Neuronal stem cell (in vitro differentiated cells): ENCODE data around the gene FHIT.

Experiments
- DNase-seq: peaks from one replicate; pipeline ENCODE4 v3.0.0-alpha.2; 2013; ENCODE audit warnings: low spot score
- H2AFZ ChIP-seq: one replicate; pipeline ENCODE4 v1.6.1; 2013; ENCODE audit warnings: mild to moderate bottlenecking, low read length, inconsistent platforms
- H2AK5ac ChIP-seq: 2 replicates; pipeline ENCODE4 v1.6.1; 2013; ENCODE audit warnings: low read depth, mild to moderate bottlenecking, inconsistent platforms, low read length, moderate library complexity, mixed read lengths
- H2BK120ac ChIP-seq: 2 replicates; pipeline ENCODE4 v1.6.1; 2013; ENCODE audit warnings: low read depth, mild to moderate bottlenecking, inconsistent platforms, low read length, moderate library complexity, mixed read lengths
- H2BK12ac ChIP-seq: one replicate; pipeline ENCODE4 v1.6.1; 2013; ENCODE audit warnings: low read length, inconsistent platforms
- H2BK15ac ChIP-seq: 2 replicates; pipeline ENCODE4 v1.6.1; 2013; ENCODE audit warnings: mild to moderate bottlenecking, low read length, inconsistent platforms, mixed read lengths
- H2BK5ac ChIP-seq: one replicate; pipeline ENCODE4 v1.6.1; 2013; ENCODE audit warnings: inconsistent platforms, mild to moderate bottlenecking, low read length, moderate library complexity
- H3K14ac ChIP-seq: one replicate; pipeline ENCODE4 v1.6.1; 2013; ENCODE audit warnings: low read length, inconsistent platforms
- H3K18ac ChIP-seq: 2 replicates; pipeline ENCODE4 v1.6.1; 2013; ENCODE audit warnings: low read length, inconsistent platforms
- H3K23ac ChIP-seq: 2 replicates; pipeline ENCODE4 v1.6.1; 2013; ENCODE audit warnings: low read depth, mild to moderate bottlenecking, mixed read lengths, low read length, inconsistent platforms; ENCODE audit not compliant: poor library complexity
- H3K27ac ChIP-seq: replicated peaks from 3 replicates; pipeline ENCODE4 v1.5.1; 2013; ENCODE audit warnings: low read length, inconsistent platforms
- H3K27me3 ChIP-seq, 3 experiments: 2 replicates each; pipeline ENCODE4 v1.6.1; 2013; ENCODE audit warnings: low read length in 3 of 3, mild to moderate bottlenecking in 2 of 3, inconsistent platforms in 1 of 3, low read depth in 1 of 3, mixed read lengths in 1 of 3, moderate library complexity in 1 of 3; ENCODE audit not compliant: control insufficient read depth in 3 of 3, insufficient read depth in 3 of 3
- H3K36me3 ChIP-seq, 2 donors: replicated peaks in 1 of 2; 2 replicates each; pipeline ENCODE4 v1.6.1; 2013; ENCODE audit warnings: low read length in 2 of 2; ENCODE audit not compliant: control insufficient read depth in 2 of 2, insufficient read depth in 2 of 2
- H3K4ac ChIP-seq: 2 replicates; pipeline ENCODE4 v1.6.1; 2013; ENCODE audit warnings: inconsistent platforms, mild to moderate bottlenecking, low read length, moderate library complexity
- H3K4me1 ChIP-seq, 2 donors: 1 replicate in 1 of 2; 2 replicates in 1 of 2; pipeline ENCODE4 v1.6.1; 2013; ENCODE audit warnings: low read length in 2 of 2, low read depth in 1 of 2; ENCODE audit not compliant: control insufficient read depth in 2 of 2, insufficient read depth in 1 of 2
- H3K4me2 ChIP-seq: one replicate; pipeline ENCODE4 v1.6.1; 2013; ENCODE audit warnings: mild to moderate bottlenecking, low read length, inconsistent platforms; ENCODE audit not compliant: insufficient read depth, poor library complexity, severe bottlenecking
- H3K4me3 ChIP-seq, 2 donors: 2 replicates each; pipeline ENCODE4 v1.5.1; 2013; ENCODE audit warnings: low read length in 2 of 2, mild to moderate bottlenecking in 2 of 2, inconsistent platforms in 1 of 2, moderate library complexity in 1 of 2
- H3K79me1 ChIP-seq: one replicate; pipeline ENCODE4 v1.6.1; 2013; ENCODE audit warnings: low read depth, mild to moderate bottlenecking, inconsistent platforms, low read length, moderate library complexity
- H3K9ac ChIP-seq: one replicate; pipeline ENCODE4 v1.6.1; 2013; ENCODE audit warnings: mild to moderate bottlenecking, low read depth, low read length, inconsistent platforms; ENCODE audit not compliant: poor library complexity
- H3K9me3 ChIP-seq, 2 donors: replicated peaks in 1 of 2; 2 replicates each; pipeline versions ENCODE3 to v1.6.1; 2013; ENCODE audit warnings: low read length in 2 of 2, mild to moderate bottlenecking in 2 of 2, inconsistent platforms in 1 of 2, low read depth in 1 of 2, mixed read lengths in 1 of 2, moderate library complexity in 1 of 2; ENCODE audit not compliant: control insufficient read depth in 2 of 2, insufficient read depth in 1 of 2
- H4K8ac ChIP-seq: one replicate; pipeline ENCODE4 v1.6.1; 2013; ENCODE audit warnings: low read depth, mild to moderate bottlenecking, inconsistent platforms, low read length, moderate library complexity
- H4K91ac ChIP-seq: one replicate; pipeline ENCODE4 v1.6.1; 2013; ENCODE audit warnings: low read length, low read depth, mild to moderate bottlenecking, inconsistent platforms; ENCODE audit not compliant: poor library complexity
- WGBS, 2 donors: extraction: QIAGEN DNeasy Blood & Tissue Kit; methylation state at CpG; one replicate each; pipeline ENCODE4 v1.1.7; 2013; ENCODE audit warnings: missing lambda C conversion rate in 2 of 2, mixed read lengths in 1 of 2; ENCODE audit not compliant: insufficient read length in 2 of 2, insufficient replicate concordance in 1 of 2; ENCODE audit errors: extremely low coverage in 2 of 2; 5-methylcytosine and 5-hydroxymethylcytosine counted together

Gene FHIT

DNA sequence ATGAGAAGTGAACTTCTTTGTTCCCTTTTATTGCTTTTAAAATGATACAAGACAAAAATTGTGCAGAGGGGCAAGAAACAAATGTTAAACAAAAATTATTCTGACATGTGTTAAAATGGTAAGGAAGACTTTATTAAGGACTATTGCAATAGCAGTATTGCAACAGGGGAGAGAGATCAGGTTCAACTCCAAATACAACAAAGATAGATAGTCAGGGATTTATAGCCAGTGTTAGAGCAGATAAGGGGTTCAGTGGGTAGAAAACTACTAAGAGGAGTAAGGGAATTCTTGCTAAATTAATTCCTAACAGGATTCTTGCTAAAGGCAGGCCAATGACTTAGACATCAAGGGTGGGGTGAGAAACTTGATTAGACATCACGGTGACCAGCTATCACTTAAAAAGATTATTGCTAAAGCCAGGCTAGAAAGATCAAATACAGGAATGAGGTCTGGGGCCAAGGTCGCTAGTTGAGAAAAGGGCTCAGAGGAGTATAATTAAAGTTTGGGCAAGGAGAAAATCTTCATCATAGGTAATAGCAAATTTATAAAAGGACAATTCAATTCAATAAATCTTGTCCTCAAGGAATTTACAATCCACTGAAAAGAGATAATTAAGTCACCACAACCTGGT lies 81.5 kb downstream of the FHIT start:
- WGBS, 2 donors: no CpG with 5 or more reads among the region's 2 CpGs
- Histone ChIP-seq H2BK12ac (no peak overlapping the region), H4K91ac (no peak overlapping the region), H3K27ac (no peak overlapping the region), H2BK5ac (no peak overlapping the region), H3K4me3 (no peak overlapping the region), H3K9ac (no peak overlapping the region), H3K4me1 (peaks cover 3 to 9% of the 10 kb centered on the region in 2 donors), H2BK120ac (no peak overlapping the region), H3K36me3 (no peaks in the 10 kb centered on the region), H3K4ac (no peak overlapping the region), H4K8ac (no peak overlapping the region), H3K79me1 (no peaks in the 10 kb centered on the region), H2AFZ (no peak overlapping the region), H3K9me3 (peaks cover 0 to 2% of the 10 kb centered on the region in 2 donors), H3K4me2 (no peak overlapping the region), H3K23ac (no peak overlapping the region), H3K18ac (no peak overlapping the region), H2BK15ac (no peak overlapping the region), H2AK5ac (no peak overlapping the region), H3K27me3 (no peaks in the 10 kb centered on the region), H3K14ac (no peak overlapping the region)
- no peak for DNase-seq

DNA sequence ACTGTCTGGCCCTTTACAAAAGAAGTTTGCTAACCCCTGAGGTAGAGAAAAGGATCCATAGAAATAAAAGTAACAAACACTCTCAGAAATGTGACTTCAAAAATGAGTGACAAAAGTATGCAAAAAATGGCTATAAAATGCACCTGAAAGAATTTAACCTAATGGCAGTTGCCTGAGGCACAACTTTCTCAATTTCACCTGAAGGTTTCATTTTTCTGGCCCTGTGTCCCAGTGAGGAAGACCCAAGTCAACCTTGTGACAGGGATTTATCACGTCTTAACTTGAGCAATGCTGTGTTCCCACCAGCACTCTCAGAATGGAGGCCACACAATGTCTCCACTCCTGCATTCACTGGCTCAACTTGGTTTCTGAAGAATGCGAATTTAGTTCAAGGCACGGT lies 83.0 kb downstream of the FHIT start:
- Histone ChIP-seq H3K27ac (no peak overlapping the region), H3K4me1 (peaks cover 3 to 8% of the 10 kb centered on the region in 2 donors), H3K27me3 (no peaks in the 10 kb centered on the region), H3K14ac (no peak overlapping the region), H2BK15ac (no peak overlapping the region), H3K18ac (no peak overlapping the region), H2AK5ac (no peak overlapping the region), H2AFZ (no peak overlapping the region), H3K4ac (no peak overlapping the region), H4K8ac (no peak overlapping the region), H3K23ac (no peak overlapping the region), H3K4me3 (no peak overlapping the region), H3K36me3 (no peaks in the 10 kb centered on the region), H3K4me2 (no peak overlapping the region), H2BK5ac (no peak overlapping the region), H3K9me3 (peaks cover 0 to 2% of the 10 kb centered on the region in 2 donors), H2BK120ac (no peak overlapping the region), H3K9ac (no peak overlapping the region), H2BK12ac (no peak overlapping the region), H3K79me1 (no peaks in the 10 kb centered on the region), H4K91ac (no peak overlapping the region)
- no peak for DNase-seq
- no CpG with 5 or more reads among the region's 3 CpGs for WGBS, 2 donors

DNA sequence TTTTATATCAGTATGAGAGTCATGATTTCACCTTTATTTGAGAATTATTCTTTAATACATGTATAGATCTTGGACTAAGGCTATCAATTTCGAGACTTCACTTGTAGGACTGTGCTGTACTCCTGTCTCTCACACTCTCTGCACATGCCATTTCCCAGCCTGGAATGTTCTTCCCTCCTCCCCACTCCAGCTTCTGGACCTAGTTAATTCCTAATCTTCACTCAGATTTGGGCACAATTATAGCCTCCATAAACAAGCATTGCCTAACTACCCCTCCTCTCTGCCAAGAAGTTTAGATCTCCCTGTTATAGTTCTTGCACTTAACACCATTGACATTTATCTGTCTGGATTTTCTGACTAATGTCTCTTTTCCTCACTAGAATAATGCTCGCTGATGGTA lies 88.3 kb downstream of the FHIT start:
- H2BK120ac ChIP-seq: no peak overlapping the region

DNA sequence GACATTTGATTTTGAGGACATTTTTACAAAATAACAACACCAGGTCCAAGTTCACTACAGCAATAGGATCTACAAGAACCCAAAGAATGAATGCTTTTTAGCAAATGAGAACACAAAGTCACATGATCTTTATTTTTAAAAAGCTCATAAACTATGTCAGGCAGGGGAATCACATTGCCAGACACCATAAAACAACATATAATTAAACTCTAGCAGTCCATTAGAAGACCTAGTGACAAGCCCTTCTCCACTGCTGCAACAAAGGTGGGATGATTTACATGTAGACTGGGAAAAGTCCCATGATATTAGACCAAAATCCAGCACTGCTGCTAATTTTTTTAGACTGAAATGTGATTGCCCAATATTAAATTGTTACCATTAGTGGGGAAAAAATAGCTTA lies 92.6 kb downstream of the FHIT start:
- no peak overlapping the region for H2BK12ac ChIP-seq
- H3K4me3 ChIP-seq: no peak overlapping the region
- no peak overlapping the region for H3K4ac ChIP-seq
- H2BK15ac ChIP-seq: no peak overlapping the region
- no peak overlapping the region for H3K9ac ChIP-seq
- H3K4me2 ChIP-seq: no peak overlapping the region
- H3K9me3 ChIP-seq: no peaks in the 10 kb centered on the region
- no peak overlapping the region for H2AFZ ChIP-seq
- DNase-seq: no peak
- no peak overlapping the region for H3K18ac ChIP-seq
- H2BK5ac ChIP-seq: no peak overlapping the region
- no peaks in the 10 kb centered on the region for H3K79me1 ChIP-seq
- no peaks in the 10 kb centered on the region for H3K36me3 ChIP-seq
- H3K14ac ChIP-seq: no peak overlapping the region
- no peak overlapping the region for H4K91ac ChIP-seq
- H3K23ac ChIP-seq: no peak overlapping the region
- no peak overlapping the region for H4K8ac ChIP-seq
- no peak overlapping the region for H2AK5ac ChIP-seq
- H3K4me1 ChIP-seq: no peaks in the 10 kb centered on the region
- H3K27me3 ChIP-seq: no peaks in the 10 kb centered on the region
- H3K27ac ChIP-seq: no peak overlapping the region
- no peak overlapping the region for H2BK120ac ChIP-seq

More for the DNA sequence above, 88.3 kb downstream of the FHIT start:
- no peak overlapping the region for H2BK12ac ChIP-seq
- no peak overlapping the region for H2AFZ ChIP-seq
- WGBS, 2 donors: no CpG with 5 or more reads among the region's 2 CpGs
- no peak overlapping the region for H2BK15ac ChIP-seq
- H4K8ac ChIP-seq: no peak overlapping the region
- H3K9ac ChIP-seq: no peak overlapping the region
- no peak overlapping the region for H2AK5ac ChIP-seq
- no peak overlapping the region for H3K4me3 ChIP-seq
- H3K18ac ChIP-seq: no peak overlapping the region
- no peak overlapping the region for H4K91ac ChIP-seq
- no peaks in the 10 kb centered on the region for H3K27me3 ChIP-seq
- no peaks in the 10 kb centered on the region for H3K36me3 ChIP-seq
- no peaks in the 10 kb centered on the region for H3K4me1 ChIP-seq
- H3K79me1 ChIP-seq: no peaks in the 10 kb centered on the region
- no peak overlapping the region for H3K23ac ChIP-seq
- peaks cover 0 to 2% of the 10 kb centered on the region in 2 donors for H3K9me3 ChIP-seq
- no peak for DNase-seq
- H3K27ac ChIP-seq: no peak overlapping the region
- no peak overlapping the region for H3K4ac ChIP-seq
- H3K14ac ChIP-seq: no peak overlapping the region
- no peak overlapping the region for H3K4me2 ChIP-seq
- no peak overlapping the region for H2BK5ac ChIP-seq
